ENCODE results near the gene SPATA13. TPM values are rescaled to one million over a fixed set of nuclear protein-coding genes. Genes with fewer than 3 reads are reported as not detected.

Gene SPATA13
- total and polyA plus RNA-seq, 2 donors (not counting 1 experiment from before 2014, with no cell fraction given) = 5.7 to 8.3 TPM

GRCh38 chr13:24149246-24150032 is 11.1 kb upstream of the SPATA13 start:
- ChIA-PET CTCF (no interaction called here), POLR2A (no interaction called here)
- 81% methylated on average over 12 of the region's 14 CpGs for WGBS (ENCODE audit: insufficient coverage)
- intact Hi-C loops (cut with micrococcal nuclease) = no loop called here
- Histone ChIP-seq H3K9ac (ENCODE audit: low read length) (no peak overlapping the region), H2AFZ (ENCODE audit: insufficient read depth, low read depth, low read length, poor library complexity, severe bottlenecking) (no peak overlapping the region), H4K20me1 (ENCODE audit: control insufficient read depth, insufficient read depth, low read length, poor library complexity, severe bottlenecking) (no peaks in the 10 kb centered on the region), H3K4me1 (ENCODE audit: control insufficient read depth in 2 of 2, insufficient read depth in 2 of 2, low read length in 2 of 2) (no peaks in the 10 kb centered on the region), H3K27ac (ENCODE audit: low read length in 2 of 2) (no peak overlapping the region), H3K27me3 (replicated peaks in 1 of 4; ENCODE audit: control extremely low read depth in 1 of 4, control insufficient read depth in 3 of 4, insufficient read depth in 4 of 4, low read length in 3 of 4) (no peaks in the 10 kb centered on the region), H3K36me3 (replicated peaks in 1 of 2; ENCODE audit: control extremely low read depth in 1 of 2, control insufficient read depth in 1 of 2, extremely low read depth in 1 of 2, insufficient read depth in 2 of 2, low read length in 1 of 2) (no peaks in the 10 kb centered on the region), H3K4me2 (replicated peaks; ENCODE audit: low read depth, low read length, poor library complexity, severe bottlenecking) (no peak overlapping the region), H3K79me2 (ENCODE audit: control insufficient read depth, insufficient read depth, low read length) (no peaks in the 10 kb centered on the region), H3K9me3 (ENCODE audit: control extremely low read depth in 1 of 3, control insufficient read depth in 2 of 3, insufficient read depth in 1 of 3, low read length in 2 of 3) (no peaks in the 10 kb centered on the region), H3K4me3 (ENCODE audit: control extremely low read depth in 1 of 5, extremely low read depth in 1 of 5, insufficient read depth in 1 of 5, low read depth in 2 of 5, low read length in 4 of 5) (no peak overlapping the region)
- no peaks in the 10 kb centered on the region for H3K9me3 Mint-ChIP-seq (ENCODE audit: insufficient read depth)
- DNase-seq (no peak), ATAC-seq (ENCODE audit: low read depth) (no peak)
- H3K4me1 Mint-ChIP-seq = no peaks in the 10 kb centered on the region
- H3K27ac Mint-ChIP-seq = no peak overlapping the region
- TF ChIP-seq CTCF (IDR thresholded peaks at IDR 0.05) (no peak), EZH2 (IDR thresholded peaks at IDR 0.05; ENCODE audit: borderline replicate concordance, insufficient read depth, low read depth, low read length, poor library complexity, severe bottlenecking) (no peak)
- no peak overlapping the region for H3K4me3 Mint-ChIP-seq
- H3K27me3 Mint-ChIP-seq = peaks cover 11% of the 10 kb centered on the region

DNA sequence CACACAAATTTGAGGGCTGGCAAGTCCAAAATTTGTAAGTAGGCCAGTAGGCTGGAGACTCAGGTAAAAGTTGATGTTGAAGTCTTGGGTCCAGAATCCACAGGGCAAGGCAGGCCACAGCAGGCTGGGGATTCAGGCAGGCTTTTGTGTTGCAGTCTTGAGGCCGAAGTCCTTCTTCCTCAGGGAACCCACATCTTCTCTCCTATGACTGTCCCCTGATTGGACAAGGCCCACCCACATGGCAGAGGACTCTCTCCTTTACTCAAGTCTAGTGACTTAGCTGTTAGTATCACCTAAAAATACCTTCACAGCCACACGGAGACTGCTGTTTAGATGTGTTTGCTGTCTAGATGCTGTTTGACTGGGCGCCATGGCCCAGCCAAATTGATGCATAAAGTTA is 9.9 kb upstream of the SPATA13 start:
- ATAC-seq (ENCODE audit: low read depth) (no peak), DNase-seq (no peak)
- ChIA-PET CTCF (no interaction called here), POLR2A (no interaction called here)
- Histone ChIP-seq H3K4me3 (ENCODE audit: control extremely low read depth in 1 of 5, extremely low read depth in 1 of 5, insufficient read depth in 1 of 5, low read depth in 2 of 5, low read length in 4 of 5) (no peak overlapping the region), H3K4me1 (ENCODE audit: control insufficient read depth in 2 of 2, insufficient read depth in 2 of 2, low read length in 2 of 2) (no peaks in the 10 kb centered on the region), H3K36me3 (replicated peaks in 1 of 2; ENCODE audit: control extremely low read depth in 1 of 2, control insufficient read depth in 1 of 2, extremely low read depth in 1 of 2, insufficient read depth in 2 of 2, low read length in 1 of 2) (no peaks in the 10 kb centered on the region), H3K27me3 (replicated peaks in 1 of 4; ENCODE audit: control extremely low read depth in 1 of 4, control insufficient read depth in 3 of 4, insufficient read depth in 4 of 4, low read length in 3 of 4) (no peaks in the 10 kb centered on the region), H3K4me2 (replicated peaks; ENCODE audit: low read depth, low read length, poor library complexity, severe bottlenecking) (no peak overlapping the region), H2AFZ (ENCODE audit: insufficient read depth, low read depth, low read length, poor library complexity, severe bottlenecking) (no peak overlapping the region), H3K79me2 (ENCODE audit: control insufficient read depth, insufficient read depth, low read length) (no peaks in the 10 kb centered on the region), H3K27ac (ENCODE audit: low read length in 2 of 2) (no peak overlapping the region), H4K20me1 (ENCODE audit: control insufficient read depth, insufficient read depth, low read length, poor library complexity, severe bottlenecking) (no peaks in the 10 kb centered on the region), H3K9me3 (ENCODE audit: control extremely low read depth in 1 of 3, control insufficient read depth in 2 of 3, insufficient read depth in 1 of 3, low read length in 2 of 3) (no peaks in the 10 kb centered on the region), H3K9ac (ENCODE audit: low read length) (no peak overlapping the region)
- Mint-ChIP-seq H3K9me3 (ENCODE audit: insufficient read depth) (no peaks in the 10 kb centered on the region), H3K4me1 (no peaks in the 10 kb centered on the region), H3K27ac (no peak overlapping the region), H3K4me3 (no peak overlapping the region), H3K27me3 (peaks cover 11% of the 10 kb centered on the region)
- WGBS (ENCODE audit: insufficient coverage) = 88% methylated on average over 1 of the region's 3 CpGs
- TF ChIP-seq CTCF (IDR thresholded peaks at IDR 0.05) = no peak
- TF ChIP-seq EZH2 (IDR thresholded peaks at IDR 0.05; ENCODE audit: borderline replicate concordance, insufficient read depth, low read depth, low read length, poor library complexity, severe bottlenecking) = no peak
- intact Hi-C loops (cut with micrococcal nuclease) = no loop called here

Measured in B cell (primary cell).